ENCODE measurements around the gene NCAPG. TPM values are rescaled to one million over a fixed set of nuclear protein-coding genes. Genes with fewer than 3 reads are reported as not detected.

Gene NCAPG
- total RNA-seq, 4 donors from 2014 or later: 0.33 to 2.2 (median 1.7) TPM

GRCh38 chr4:17797808-17798207 is 13.0 kb upstream of the NCAPG start:
- TF ChIP-seq CTCF (IDR thresholded peaks at IDR 0.05; ENCODE audit: low read depth): no peak

- no peak for TF ChIP-seq CTCF (IDR thresholded peaks at IDR 0.05; ENCODE audit: low read depth)
These were observed 5.1 kb upstream of the NCAPG start for GRCh38 chr4:17805580-17806155.

GRCh38 chr4:17807446-17807845 is 3.3 kb upstream of the NCAPG start:
- TF ChIP-seq CTCF (IDR thresholded peaks at IDR 0.05; ENCODE audit: low read depth): no peak

GRCh38 chr4:17809667-17810066 is 1.1 kb upstream of the NCAPG start:
- no peak for TF ChIP-seq CTCF (IDR thresholded peaks at IDR 0.05; ENCODE audit: low read depth)

GRCh38 chr4:17811078-17811603 is 362 bp downstream of the NCAPG start:
- TF ChIP-seq CTCF (IDR thresholded peaks at IDR 0.05; ENCODE audit: low read depth): no peak

- no peak for TF ChIP-seq CTCF (IDR thresholded peaks at IDR 0.05; ENCODE audit: low read depth)
These were observed 1.3 kb downstream of the NCAPG start for GRCh38 chr4:17812125-17812524.

- TF ChIP-seq CTCF (IDR thresholded peaks at IDR 0.05; ENCODE audit: low read depth): no peak
These were observed 2.0 kb downstream of the NCAPG start for GRCh38 chr4:17812801-17813200.
